Activated CD4-positive, alpha-beta T cell treated with anti-CD3 and anti-CD28 coated beads for 36 hours (primary cell): ENCODE measurements around the gene GPA33. TPM values are rescaled to one million over a fixed set of nuclear protein-coding genes. Genes with fewer than 3 reads are reported as not detected.

Source experiments
- ATAC-seq: fragments of 200-7000 bp; cut with Tn5 transposase; one replicate; pipeline ENCODE4 v1.10.0; 2021; ENCODE audit warnings: mild to moderate bottlenecking, moderate library complexity
- CTCF ChIA-PET: fragments of 350-600 bp; sonication (Branson Sonifier 250); formaldehyde crosslinking; loops from one replicate; lab custom pipeline; 2021; ENCODE audit warnings: antibody characterized with exemption; lab: Charles Lee
- POLR2A ChIA-PET: fragments of 350-600 bp; sonication (Branson Sonifier 250); formaldehyde crosslinking; loops from one replicate; lab custom pipeline; 2021; ENCODE audit warnings: antibody characterized with exemption, inconsistent platforms; lab: Charles Lee
- DNase-seq: peaks from one replicate; pipeline ENCODE4 v3.0.0-alpha.2; 2020
- H3K27ac Mint-ChIP-seq: one replicate; pipeline ENCODE4 v1.8.0; 2021; ENCODE audit warnings: mixed read lengths
- H3K27me3 Mint-ChIP-seq: one replicate; pipeline ENCODE4 v1.8.0; 2021; ENCODE audit warnings: mixed read lengths
- H3K36me3 Mint-ChIP-seq: one replicate; pipeline ENCODE4 v1.8.0; 2021; ENCODE audit warnings: low read depth, mixed read lengths
- H3K4me1 Mint-ChIP-seq: one replicate; pipeline ENCODE4 v1.8.0; 2021; ENCODE audit warnings: mixed read lengths
- H3K4me3 Mint-ChIP-seq: one replicate; pipeline ENCODE4 v1.8.0; 2021; ENCODE audit warnings: mild to moderate bottlenecking, moderate library complexity, mixed read lengths
- H3K9me3 Mint-ChIP-seq: one replicate; pipeline ENCODE4 v1.8.0; 2021; ENCODE audit warnings: low read depth, mixed read lengths
- intact Hi-C, 2 experiments: fragments of 100-400 bp; cut with DNase I in 1 of 2; cut with micrococcal nuclease in 1 of 2; formaldehyde crosslinking; loops; one replicate each; pipeline versions ENCODE4 v1.14.2 to v1.15.1; 2022 to 2024; cut with DNase I, micrococcal nuclease
- total RNA-seq, 2 experiments: library from RNA; stranded (reverse); gene quantifications; one replicate each; pipeline ENCODE4 v1.2.3, GENCODE V29; 2021

Gene GPA33
- total RNA-seq, 2 experiments from 2014 or later = 0.39 to 0.56 TPM

DNA sequence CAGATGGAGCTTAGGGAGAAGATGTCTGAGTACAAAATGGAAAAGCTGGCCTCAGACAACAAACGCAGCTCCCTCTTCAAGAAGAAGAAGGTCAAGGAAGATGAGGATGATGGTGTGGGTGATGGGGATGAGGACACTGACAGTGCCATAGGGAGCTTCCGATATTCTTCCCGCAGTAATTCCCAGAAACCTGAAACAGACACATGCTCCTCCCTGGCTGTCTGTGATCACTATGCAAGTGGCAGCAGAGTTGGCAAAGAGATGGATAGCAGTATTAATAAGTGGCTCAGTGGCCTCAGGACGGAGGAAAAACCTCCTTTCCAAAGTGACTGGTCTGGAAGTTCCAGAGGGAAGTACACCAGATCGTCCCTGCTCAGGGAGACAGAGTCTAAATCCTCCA lies 37.5 kb upstream of the GPA33 start:
- Mint-ChIP-seq H3K4me1 (no peaks in the 10 kb centered on the region), H3K4me3 (no peak overlapping the region), H3K36me3 (no peaks in the 10 kb centered on the region), H3K27me3 (peaks cover 12% of the 10 kb centered on the region), H3K27ac (no peak overlapping the region), H3K9me3 (no peaks in the 10 kb centered on the region)
- ChIA-PET POLR2A (no interaction called here), CTCF (interaction anchor here (1.4 kb wide), 1 partner anchor 61 kb away, joined by 3 read pairs; no protein-coding TSS in a partner anchor)
- no peak for DNase-seq
- ATAC-seq = no peak
- intact Hi-C loops = no loop called here

DNA sequence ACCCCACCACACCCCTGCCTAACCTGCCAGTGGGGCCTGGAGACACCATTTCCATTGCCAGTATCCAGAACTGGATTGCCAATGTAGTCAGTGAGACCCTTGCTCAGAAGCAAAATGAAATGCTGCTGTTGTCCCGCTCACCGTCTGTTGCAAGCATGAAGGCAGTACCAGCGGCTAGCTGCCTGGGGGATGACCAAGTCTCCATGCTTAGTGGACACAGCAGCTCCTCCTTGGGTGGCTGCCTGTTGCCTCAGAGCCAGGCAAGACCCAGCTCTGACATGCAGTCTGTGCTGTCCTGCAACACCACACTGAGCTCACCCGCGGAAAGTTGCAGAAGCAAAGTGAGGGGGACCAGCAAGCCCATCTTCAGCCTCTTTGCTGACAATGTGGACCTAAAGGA lies 37.1 kb upstream of the GPA33 start:
- ChIA-PET CTCF (interaction anchor here (1.0 to 1.4 kb wide), 2 partner anchors 58 to 60 kb away, joined by 3 read pairs; no protein-coding TSS in a partner anchor), POLR2A (no interaction called here)
- Mint-ChIP-seq H3K36me3 (no peaks in the 10 kb centered on the region), H3K4me3 (no peak overlapping the region), H3K9me3 (no peaks in the 10 kb centered on the region), H3K4me1 (no peaks in the 10 kb centered on the region), H3K27ac (no peak overlapping the region), H3K27me3 (peaks cover 12% of the 10 kb centered on the region)
- DNase-seq = no peak
- intact Hi-C loops = no loop called here
- ATAC-seq = no peak

DNA sequence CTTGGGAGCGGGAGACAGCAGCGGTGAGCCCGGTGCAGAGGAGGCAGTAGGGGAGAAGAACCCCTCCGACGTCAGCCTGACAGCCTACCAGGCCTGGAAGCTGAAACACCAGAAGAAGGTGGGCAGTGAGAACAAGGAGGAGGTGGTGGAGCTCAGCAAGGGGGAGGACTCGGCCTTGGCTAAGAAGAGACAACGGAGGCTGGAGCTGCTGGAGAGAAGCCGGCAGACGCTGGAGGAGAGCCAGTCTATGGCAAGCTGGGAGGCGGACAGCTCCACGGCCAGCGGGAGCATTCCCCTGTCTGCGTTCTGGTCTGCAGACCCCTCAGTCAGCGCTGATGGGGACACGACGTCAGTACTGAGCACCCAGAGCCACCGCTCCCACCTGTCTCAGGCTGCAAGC lies 36.6 kb upstream of the GPA33 start:
- Mint-ChIP-seq H3K9me3 (no peaks in the 10 kb centered on the region), H3K4me3 (no peak overlapping the region), H3K27ac (no peak overlapping the region), H3K4me1 (no peaks in the 10 kb centered on the region), H3K36me3 (no peaks in the 10 kb centered on the region), H3K27me3 (peaks cover 12% of the 10 kb centered on the region)
- no peak for ATAC-seq
- POLR2A ChIA-PET = no interaction called here
- intact Hi-C loops = no loop called here
- DNase-seq = no peak
- CTCF ChIA-PET = interaction anchor here (0.5 to 1.4 kb wide), 4 partner anchors 21 to 212 kb away, joined by 3 read pairs; no protein-coding TSS in a partner anchor

DNA sequence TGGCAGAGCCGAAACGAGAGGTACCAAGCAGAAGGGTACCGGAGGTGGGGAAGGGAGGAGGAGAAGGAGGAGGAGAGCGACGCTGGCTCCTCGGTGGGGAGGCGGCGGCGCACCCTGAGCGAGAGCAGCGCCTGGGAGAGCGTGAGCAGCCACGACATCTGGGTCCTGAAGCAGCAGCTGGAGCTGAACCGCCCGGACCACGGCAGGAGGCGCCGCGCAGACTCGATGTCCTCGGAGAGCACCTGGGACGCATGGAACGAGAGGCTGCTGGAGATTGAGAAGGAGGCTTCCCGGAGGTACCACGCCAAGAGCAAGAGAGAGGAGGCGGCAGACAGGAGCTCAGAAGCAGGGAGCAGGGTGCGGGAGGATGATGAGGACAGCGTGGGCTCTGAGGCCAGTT lies 36.1 kb upstream of the GPA33 start:
- Mint-ChIP-seq H3K27ac (no peak overlapping the region), H3K4me1 (no peaks in the 10 kb centered on the region), H3K36me3 (no peaks in the 10 kb centered on the region), H3K27me3 (peaks cover 9% of the 10 kb centered on the region), H3K4me3 (no peak overlapping the region), H3K9me3 (no peaks in the 10 kb centered on the region)
- intact Hi-C loops = no loop called here
- CTCF ChIA-PET = interaction anchor here (0.5 to 1.0 kb wide), 4 partner anchors 21 to 212 kb away, joined by 3 read pairs; no protein-coding TSS in a partner anchor
- no peak for ATAC-seq
- POLR2A ChIA-PET = no interaction called here
- DNase-seq = no peak

DNA sequence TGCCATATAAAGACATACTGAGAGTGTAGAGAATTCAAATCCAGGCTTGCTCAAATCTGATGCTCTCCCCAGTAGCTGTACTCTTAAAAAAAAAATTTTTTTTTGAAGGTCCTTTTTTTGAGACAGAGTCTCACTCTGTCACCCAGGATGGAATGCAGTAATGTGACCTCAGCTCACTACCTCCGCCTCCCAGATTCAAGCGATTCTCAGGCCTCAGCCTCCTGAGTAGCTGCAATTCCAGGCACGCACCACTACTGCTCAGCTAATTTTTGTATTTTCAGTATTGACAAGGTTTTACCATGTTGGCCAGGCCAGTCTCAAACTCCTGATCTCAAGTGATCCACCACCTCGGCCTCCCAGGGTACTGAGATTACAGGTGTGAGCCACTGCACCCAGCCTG lies 32.4 kb upstream of the GPA33 start:
- H3K9me3 Mint-ChIP-seq = no peaks in the 10 kb centered on the region
- H3K27ac Mint-ChIP-seq = no peak overlapping the region
- H3K27me3 Mint-ChIP-seq = no peaks in the 10 kb centered on the region
- H3K36me3 Mint-ChIP-seq = no peaks in the 10 kb centered on the region
- CTCF ChIA-PET = interaction anchor here (0.8 to 2.0 kb wide), 6 partner anchors 31 to 412 kb away, joined by 3 to 9 read pairs (median 4); no protein-coding TSS in a partner anchor
- ATAC-seq (no peak), DNase-seq (no peak)
- H3K4me1 Mint-ChIP-seq = no peaks in the 10 kb centered on the region
- POLR2A ChIA-PET = interaction anchor here (0.9 to 1.0 kb wide), 2 partner anchors 48 to 98 kb away, joined by 3 to 4 read pairs; partner anchors contain the start of gene POU2F1
- intact Hi-C loops = loop anchor here (5.0 kb wide), 3 partner anchors 145 to 420 kb away; partner anchors contain the start of gene ILDR2 (in 1 of the 2)
- no peak overlapping the region for H3K4me3 Mint-ChIP-seq

DNA sequence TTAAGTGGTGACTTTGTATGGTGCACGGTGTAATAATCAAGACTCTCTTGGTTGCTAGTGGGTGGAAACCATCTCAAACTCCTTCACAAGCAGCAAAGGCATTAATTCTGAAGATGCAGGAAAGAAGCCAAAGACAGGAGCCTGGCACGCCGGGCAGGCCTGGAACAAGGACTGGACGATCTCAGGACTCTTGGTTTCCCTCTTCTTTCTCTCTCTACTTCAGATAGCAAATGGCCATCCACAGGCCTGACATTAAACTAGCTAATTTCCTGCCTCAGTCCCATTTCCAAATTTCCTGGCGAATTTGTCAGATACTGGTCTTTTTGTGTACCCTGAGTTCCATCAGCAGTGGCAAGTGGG lies 31.9 kb upstream of the GPA33 start:
- POLR2A ChIA-PET = interaction anchor here (0.9 to 1.0 kb wide), 2 partner anchors 48 to 99 kb away, joined by 3 to 4 read pairs; partner anchors contain the start of gene POU2F1
- ATAC-seq = no peak
- Mint-ChIP-seq H3K9me3 (no peaks in the 10 kb centered on the region), H3K27me3 (no peaks in the 10 kb centered on the region), H3K36me3 (no peaks in the 10 kb centered on the region), H3K4me3 (no peak overlapping the region), H3K4me1 (no peaks in the 10 kb centered on the region), H3K27ac (no peak overlapping the region)
- CTCF ChIA-PET = interaction anchor here (0.8 to 2.0 kb wide), 6 partner anchors 30 to 212 kb away, joined by 3 to 9 read pairs (median 4); no protein-coding TSS in a partner anchor
- intact Hi-C loops = loop anchor here (5.0 kb wide), 3 partner anchors 145 to 420 kb away; partner anchors contain the start of gene ILDR2 (in 1 of the 2)
- no peak for DNase-seq

DNA sequence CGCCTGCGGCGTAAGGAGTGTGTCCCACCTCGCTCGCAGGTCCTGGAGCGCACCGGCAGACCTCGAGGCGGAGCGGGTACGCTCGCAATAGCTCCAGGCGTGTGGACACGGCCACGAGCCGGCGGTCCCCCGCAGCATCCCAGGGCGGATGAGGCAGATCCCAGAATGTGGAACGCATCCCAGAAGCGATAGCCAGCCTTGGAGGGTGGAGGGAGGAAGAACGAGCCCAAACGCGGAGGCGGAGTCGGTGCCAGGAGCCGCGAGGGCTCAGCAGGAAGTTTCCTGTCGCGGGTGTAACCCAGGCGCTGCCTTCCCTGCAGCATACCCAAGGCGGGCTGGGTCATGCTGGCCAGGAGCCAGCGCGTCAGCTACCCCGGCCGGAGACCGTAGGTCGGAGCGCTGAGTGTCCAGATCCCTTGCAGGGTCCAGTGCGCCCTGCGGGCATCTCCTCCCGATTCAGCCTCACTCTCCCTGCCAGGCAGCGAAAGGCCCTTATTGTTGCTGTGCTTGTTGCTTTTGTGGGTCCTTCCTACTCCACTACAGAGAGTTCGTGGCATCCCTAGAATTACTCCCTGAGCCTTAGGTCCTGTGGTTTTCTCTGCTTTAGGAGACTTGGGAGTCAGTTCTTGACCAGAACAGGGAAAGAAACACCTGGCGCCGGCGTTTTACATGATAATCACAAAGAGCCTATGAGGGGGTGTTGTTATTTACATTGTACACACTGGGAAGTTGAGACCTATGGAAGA lies 31.4 kb upstream of the GPA33 start:
- DNase-seq (peak; percentile 56), ATAC-seq (peak; percentile 64)
- POLR2A ChIA-PET = no interaction called here
- H3K27me3 Mint-ChIP-seq = no peaks in the 10 kb centered on the region
- H3K27ac Mint-ChIP-seq = peak overlapping the region; percentile 66
- H3K9me3 Mint-ChIP-seq = no peaks in the 10 kb centered on the region
- CTCF ChIA-PET = interaction anchor here (0.7 to 2.0 kb wide), 6 partner anchors 30 to 211 kb away, joined by 3 to 9 read pairs (median 3); no protein-coding TSS in a partner anchor
- no peaks in the 10 kb centered on the region for H3K36me3 Mint-ChIP-seq
- peak overlapping the region; percentile 65 for H3K4me3 Mint-ChIP-seq
- no peaks in the 10 kb centered on the region for H3K4me1 Mint-ChIP-seq
- intact Hi-C loops = loop anchor here (5.0 kb wide), 3 partner anchors 144 to 421 kb away; partner anchors contain the start of gene ILDR2 (in 1 of the 2)

DNA sequence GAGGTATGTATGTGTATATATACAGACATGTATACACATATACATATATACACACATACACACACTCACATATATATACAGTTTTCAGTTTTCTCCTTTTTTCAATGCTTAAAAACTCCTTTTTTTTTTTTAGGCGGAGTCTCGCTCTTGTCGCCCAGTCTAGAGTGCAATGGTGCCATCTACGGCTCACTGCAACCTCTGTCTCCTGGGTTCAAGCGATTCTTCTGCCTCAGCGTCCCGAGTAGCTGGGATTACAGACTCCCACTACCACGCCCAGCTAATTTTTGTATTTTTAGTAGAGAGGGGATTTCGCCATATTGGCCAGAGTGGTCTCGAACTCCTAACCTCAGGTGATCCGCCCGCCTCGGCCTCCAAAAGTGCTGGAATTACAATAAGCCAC lies 30.7 kb upstream of the GPA33 start:
- CTCF ChIA-PET = interaction anchor here (0.7 to 2.0 kb wide), 4 partner anchors 27 to 77 kb away, joined by 3 to 9 read pairs (median 4); partner anchors contain the start of gene STYXL2
- no peaks in the 10 kb centered on the region for H3K36me3 Mint-ChIP-seq
- POLR2A ChIA-PET = no interaction called here
- H3K27ac Mint-ChIP-seq = peak overlapping the region; percentile 66
- DNase-seq (peak; percentile 51), ATAC-seq (peak; percentile 39)
- no peaks in the 10 kb centered on the region for H3K4me1 Mint-ChIP-seq
- peak overlapping the region; percentile 65 for H3K4me3 Mint-ChIP-seq
- H3K27me3 Mint-ChIP-seq = no peaks in the 10 kb centered on the region
- intact Hi-C loops = loop anchor here (5.0 kb wide), 3 partner anchors 144 to 421 kb away; partner anchors contain the start of gene ILDR2 (in 1 of the 2)
- H3K9me3 Mint-ChIP-seq = no peaks in the 10 kb centered on the region

DNA sequence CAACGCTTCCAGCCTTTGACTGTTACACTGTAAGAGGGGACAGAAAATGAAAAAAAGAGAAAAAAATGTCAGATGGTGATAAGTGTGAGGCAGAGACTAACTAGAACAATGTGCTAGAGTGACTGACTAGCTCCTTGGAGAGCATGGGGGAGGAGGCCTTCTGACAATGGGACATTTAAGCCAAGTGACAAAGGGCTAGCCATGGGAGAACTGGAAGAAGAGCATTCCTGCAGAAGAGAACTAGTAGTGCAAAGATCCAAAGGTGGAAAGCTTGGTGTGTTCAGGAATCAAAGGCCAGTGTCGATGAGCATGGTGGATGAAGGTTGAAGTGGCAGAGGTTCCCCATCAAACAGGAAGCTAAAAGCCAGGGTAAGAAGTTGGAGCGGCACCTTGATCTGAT lies 29.5 kb upstream of the GPA33 start:
- CTCF ChIA-PET = interaction anchor here (0.6 to 1.2 kb wide), 3 partner anchors 26 to 107 kb away, joined by 3 to 6 read pairs (median 5); partner anchors contain the start of gene STYXL2
- H3K27me3 Mint-ChIP-seq = no peaks in the 10 kb centered on the region
- H3K36me3 Mint-ChIP-seq = no peaks in the 10 kb centered on the region
- no peaks in the 10 kb centered on the region for H3K9me3 Mint-ChIP-seq
- no peak overlapping the region for H3K4me3 Mint-ChIP-seq
- H3K4me1 Mint-ChIP-seq = peaks cover 2% of the 10 kb centered on the region
- ATAC-seq (no peak), DNase-seq (no peak)
- intact Hi-C loops = loop anchor here (5.0 to 10.0 kb wide), 4 partner anchors 142 to 423 kb away; partner anchors contain the start of gene ILDR2 (in 2 of the 2)
- POLR2A ChIA-PET = no interaction called here
- H3K27ac Mint-ChIP-seq = no peak overlapping the region

DNA sequence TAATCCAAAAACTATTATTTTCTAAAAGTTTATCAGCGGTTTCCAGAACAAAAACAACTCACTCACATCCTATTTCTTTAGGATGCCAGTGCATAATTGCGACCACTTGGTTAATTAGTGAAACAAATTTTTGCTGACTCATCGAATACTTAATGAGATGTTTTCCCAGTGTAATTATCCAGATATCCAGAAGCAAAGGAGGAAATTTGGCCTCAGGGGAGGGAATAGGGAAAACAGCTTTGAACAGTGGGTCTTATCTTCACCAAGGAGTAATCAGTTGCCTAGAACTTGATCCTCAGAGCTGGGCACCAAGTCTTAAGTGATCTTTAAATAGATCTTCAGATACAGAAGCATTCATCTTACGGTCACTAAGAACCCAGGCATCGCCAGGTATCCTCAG lies 28.0 kb upstream of the GPA33 start:
- H3K9me3 Mint-ChIP-seq = no peaks in the 10 kb centered on the region
- ChIA-PET POLR2A (no interaction called here), CTCF (interaction anchor here (0.7 to 1.0 kb wide), 2 partner anchors 34 to 59 kb away, joined by 3 to 10 read pairs; no protein-coding TSS in a partner anchor)
- H3K4me3 Mint-ChIP-seq = no peak overlapping the region
- ATAC-seq (no peak), DNase-seq (no peak)
- intact Hi-C loops = loop anchor here in 1 of 2 experiments (10.0 kb wide), 1 partner anchor 143 kb away; the partner anchor contains the start of gene ILDR2
- H3K27me3 Mint-ChIP-seq = no peaks in the 10 kb centered on the region
- no peak overlapping the region for H3K27ac Mint-ChIP-seq
- H3K36me3 Mint-ChIP-seq = no peaks in the 10 kb centered on the region
- H3K4me1 Mint-ChIP-seq = peaks cover 3% of the 10 kb centered on the region

DNA sequence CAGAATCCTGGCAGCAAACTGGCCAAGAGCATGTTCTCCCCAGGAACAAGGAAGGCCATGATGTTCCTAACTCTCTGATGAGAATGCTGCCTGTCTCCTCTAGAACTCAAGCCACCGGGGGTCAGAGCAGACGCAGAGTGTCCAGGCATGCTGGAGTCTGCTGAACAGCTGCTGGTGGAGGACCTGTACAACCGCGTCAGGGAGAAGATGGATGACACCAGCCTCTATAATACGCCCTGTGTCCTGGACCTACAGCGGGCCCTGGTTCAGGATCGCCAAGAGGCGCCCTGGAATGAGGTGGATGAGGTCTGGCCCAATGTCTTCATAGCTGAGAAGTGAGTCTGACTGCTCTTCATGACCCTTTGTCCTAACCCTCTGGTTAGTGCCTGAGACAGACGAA lies 27.0 kb upstream of the GPA33 start:
- CTCF ChIA-PET = interaction anchor here (1.2 to 1.8 kb wide), 2 partner anchors 11 to 93 kb away, joined by 3 to 6 read pairs; no protein-coding TSS in a partner anchor
- H3K4me1 Mint-ChIP-seq = peaks cover 3% of the 10 kb centered on the region
- no peak overlapping the region for H3K27ac Mint-ChIP-seq
- POLR2A ChIA-PET = no interaction called here
- intact Hi-C loops = loop anchor here in 1 of 2 experiments (10.0 kb wide), 1 partner anchor 142 kb away; the partner anchor contains the start of gene ILDR2
- no peak overlapping the region for H3K4me3 Mint-ChIP-seq
- DNase-seq (no peak), ATAC-seq (no peak)
- no peaks in the 10 kb centered on the region for H3K27me3 Mint-ChIP-seq
- H3K9me3 Mint-ChIP-seq = no peaks in the 10 kb centered on the region
- no peaks in the 10 kb centered on the region for H3K36me3 Mint-ChIP-seq
